Dermis lymphatic vessel endothelial cell (primary cell): ENCODE data around the gene CFAP100. TPM values are rescaled to one million over a fixed set of nuclear protein-coding genes. Genes with fewer than 3 reads are reported as not detected.

Experiments used
- total RNA-seq: library from RNA; depleted of rRNA; stranded (reverse); fragments of >200 nt; gene quantifications from 2 replicates; pipeline ENCODE4 v1.2.1, GENCODE V29; 2014

The CFAP100 gene
- not detected in 2 replicates for total RNA-seq

GRCh38 chr3:126394179-126394976, at the start of gene CFAP100:
CFAP100 (plus strand) TSS chr3:126394909; CDS start chr3:126396001, 1,092 bp downstream.

GRCh38 chr3:126357295-126358037, 37.2 kb upstream of the CFAP100 start, which contains the start of gene KLF15:
KLF15 (minus strand) TSS chr3:126357408; CDS start chr3:126352922, 4,486 bp downstream.

GRCh38 chr3:126475413-126476114, 80.9 kb downstream of the CFAP100 start, which contains the start of gene ZXDC:
ZXDC (minus strand) TSS chr3:126475891; CDS start chr3:126475865, 26 bp downstream.

Other genes starting within 250 kb of the CFAP100 start
- gene ALDH1L1, start 214.3 kb upstream of the CFAP100 start, total RNA-seq = 0.09 TPM in 1 of 2 replicates, not detected in the other
- gene KLF15, start 37.5 kb upstream of the CFAP100 start, total RNA-seq = 4.3 and 10.7 TPM in 2 replicates
- gene ZXDC, start 81.0 kb downstream of the CFAP100 start, total RNA-seq = 14.3 and 14.5 TPM in 2 replicates
- gene UROC1, start 122.9 kb downstream of the CFAP100 start, total RNA-seq = under 0.01 TPM in 1 of 2 replicates, not detected in the other
- gene CHST13, start 129.2 kb downstream of the CFAP100 start, total RNA-seq = not detected in 2 replicates
- gene C3orf22, start 164.0 kb downstream of the CFAP100 start, total RNA-seq = not detected in 2 replicates